CD8-positive, alpha-beta memory T cell (primary cell): Measurements from ENCODE around the gene ERCC3. TPM values are rescaled to one million over a fixed set of nuclear protein-coding genes. Genes with fewer than 3 reads are reported as not detected.
"Not testable (repeated sequence)": the region's sequence is repeated elsewhere in the genome, so short reads cannot be mapped to it uniquely, and the experiment has no call there.

Experiments used
- CTCF ChIA-PET: fragments of 350-600 bp; sonication (Branson Sonifier 250); formaldehyde crosslinking; loops from one replicate; lab custom pipeline; 2021; ENCODE audit warnings: antibody characterized with exemption; lab: Charles Lee
- POLR2A ChIA-PET: fragments of 350-600 bp; sonication (Branson Sonifier 250); formaldehyde crosslinking; loops from one replicate; lab custom pipeline; 2021; ENCODE audit warnings: antibody characterized with exemption; lab: Charles Lee
- DNase-seq, 5 donors: peaks; one replicate each; pipeline versions ENCODE4 v3.0.0 to v3.0.0-alpha.2; 2020 to 2022; ENCODE audit warnings: mixed read lengths in 1 of 5
- H3K27ac ChIP-seq: one replicate; pipeline ENCODE4 v1.7.0; 2013; ENCODE audit warnings: low read depth, mild to moderate bottlenecking, low read length, moderate library complexity
- H3K27me3 ChIP-seq: 2 replicates; pipeline ENCODE4 v1.7.0; 2013; ENCODE audit warnings: low read length, mild to moderate bottlenecking; ENCODE audit not compliant: insufficient read depth, poor library complexity, severe bottlenecking
- H3K36me3 ChIP-seq: 2 replicates; pipeline ENCODE4 v1.7.0; 2013; ENCODE audit warnings: mild to moderate bottlenecking, low read length, moderate library complexity; ENCODE audit not compliant: insufficient read depth
- H3K4me1 ChIP-seq: 2 replicates; pipeline ENCODE4 v1.7.0; 2013; ENCODE audit warnings: mild to moderate bottlenecking, low read length, moderate library complexity; ENCODE audit not compliant: insufficient read depth
- H3K4me3 ChIP-seq: 2 replicates; pipeline ENCODE4 v1.7.0; 2013; ENCODE audit warnings: mild to moderate bottlenecking, low read length
- H3K9me3 ChIP-seq: 2 replicates; pipeline ENCODE4 v1.7.0; 2013; ENCODE audit warnings: mild to moderate bottlenecking, low read length
- H3K27ac Mint-ChIP-seq, 8 donors: one replicate each; pipeline ENCODE4 v1.8.0; 2020 to 2021; ENCODE audit warnings: mixed read lengths in 8 of 8, mild to moderate bottlenecking in 6 of 8, inconsistent platforms in 3 of 8, moderate library complexity in 3 of 8
- H3K27me3 Mint-ChIP-seq, 2 donors: one replicate each; pipeline ENCODE4 v1.8.0; 2020 to 2021; ENCODE audit warnings: mixed read lengths in 2 of 2, mild to moderate bottlenecking in 1 of 2, moderate library complexity in 1 of 2
- H3K36me3 Mint-ChIP-seq, 3 donors: one replicate each; pipeline ENCODE4 v1.8.0; 2020 to 2021; ENCODE audit warnings: mixed read lengths in 3 of 3, inconsistent platforms in 1 of 3, mild to moderate bottlenecking in 1 of 3
- H3K4me1 Mint-ChIP-seq, 3 donors: one replicate each; pipeline ENCODE4 v1.8.0; 2020 to 2021; ENCODE audit warnings: mixed read lengths in 3 of 3, inconsistent platforms in 1 of 3, mild to moderate bottlenecking in 1 of 3
- H3K4me3 Mint-ChIP-seq, 7 donors: one replicate each; pipeline ENCODE4 v1.8.0; 2020 to 2021; ENCODE audit warnings: mixed read lengths in 7 of 7, mild to moderate bottlenecking in 6 of 7, moderate library complexity in 4 of 7, inconsistent platforms in 2 of 7
- H3K9me3 Mint-ChIP-seq, 5 donors: one replicate each; pipeline ENCODE4 v1.8.0; 2020 to 2022; ENCODE audit warnings: mixed read lengths in 5 of 5, mild to moderate bottlenecking in 3 of 5, moderate library complexity in 2 of 5, inconsistent platforms in 1 of 5
- polyA plus RNA-seq: library from polyadenylated mRNA; unstranded; fragments of 300-500 nt; fragmentation: Illumina TruSeq; gene quantifications from one replicate; pipeline ENCODE4 v1.2.3, GENCODE V29; 2021
- total RNA-seq, 2 experiments: library from RNA; stranded (reverse); gene quantifications; one replicate each; pipeline ENCODE4 v1.2.3, GENCODE V29; 2021

The ERCC3 gene
- total and polyA plus RNA-seq, 3 experiments from 2014 or later: 33.4 to 58.1 (median 52.8) TPM

DNA sequence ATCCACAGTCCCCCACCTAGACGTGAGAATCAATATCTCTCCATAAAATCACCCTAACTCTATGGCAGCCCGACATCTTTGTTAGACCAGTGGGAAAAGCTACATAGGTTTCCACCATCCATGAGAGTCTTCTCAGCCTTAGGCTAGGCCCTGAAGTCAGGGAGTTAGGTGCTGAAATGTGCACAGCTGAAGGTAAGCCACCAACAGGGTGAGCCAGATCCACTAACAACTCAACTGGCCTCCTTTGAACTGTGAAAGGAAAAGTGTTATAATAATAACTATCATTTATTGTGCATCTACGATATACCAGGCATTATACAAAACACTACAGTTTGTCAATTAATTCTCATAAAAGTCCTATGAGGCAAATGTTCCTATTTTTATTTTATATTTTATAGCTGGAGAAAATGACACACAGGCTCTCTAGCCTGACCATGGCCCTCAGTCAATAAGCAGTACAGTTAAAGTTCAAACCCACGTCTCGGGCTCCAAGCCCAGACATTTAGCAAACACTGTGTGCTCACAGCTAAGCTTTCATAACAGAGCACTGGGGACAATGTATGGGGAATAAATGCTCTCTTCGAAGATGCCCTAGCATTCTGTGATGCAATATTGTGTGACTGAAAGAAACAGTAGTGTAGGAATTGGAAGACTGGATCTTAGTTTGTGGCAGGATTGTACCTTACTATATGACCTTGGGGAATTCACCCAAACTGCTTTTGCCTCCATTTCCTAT lies 62.6 kb downstream of the ERCC3 start:
- CTCF ChIA-PET: no interaction called here
- H3K27ac Mint-ChIP-seq: no peak overlapping the region
- no peak overlapping the region for H3K4me3 Mint-ChIP-seq
- H3K27ac ChIP-seq: no peak overlapping the region
- no peak overlapping the region for H3K4me3 ChIP-seq
- POLR2A ChIA-PET: no interaction called here
- peaks cover 9 to 32% of the 10 kb centered on the region in 2 donors for H3K27me3 Mint-ChIP-seq
- H3K36me3 ChIP-seq: no peaks in the 10 kb centered on the region
- H3K36me3 Mint-ChIP-seq: peaks cover 0 to 23% (median 0%) of the 10 kb centered on the region in 3 donors
- DNase-seq: no peak
- no peaks in the 10 kb centered on the region for H3K27me3 ChIP-seq
- H3K9me3 ChIP-seq: no peaks in the 10 kb centered on the region
- peaks cover 3 to 15% (median 10%) of the 10 kb centered on the region in 5 donors for H3K9me3 Mint-ChIP-seq
- peaks cover 0 to 6% (median 4%) of the 10 kb centered on the region in 3 donors for H3K4me1 Mint-ChIP-seq
- no peaks in the 10 kb centered on the region for H3K4me1 ChIP-seq

DNA sequence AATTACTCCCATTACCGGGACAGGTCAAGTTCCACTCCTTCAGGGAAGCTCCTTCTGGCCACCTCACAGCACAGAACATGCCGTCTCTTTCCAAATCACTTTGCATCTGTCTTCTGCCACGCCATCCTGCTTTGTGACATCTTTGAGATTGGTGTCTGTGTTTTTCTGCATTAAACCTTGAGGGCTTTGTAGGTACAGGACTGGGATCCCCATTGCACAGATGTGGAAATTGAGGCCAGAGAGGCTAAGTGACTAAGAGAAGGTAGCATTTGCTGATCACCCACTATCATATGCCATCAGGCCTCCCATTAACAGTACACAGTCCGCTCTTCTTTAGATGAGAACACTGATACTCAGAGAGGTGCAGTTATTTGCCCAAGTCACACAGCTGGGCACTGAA lies 64.4 kb downstream of the ERCC3 start:
- H3K9me3 Mint-ChIP-seq: peaks cover 3 to 17% (median 11%) of the 10 kb centered on the region in 5 donors
- H3K4me1 Mint-ChIP-seq: peaks cover 0 to 7% (median 5%) of the 10 kb centered on the region in 3 donors
- ChIA-PET POLR2A (no interaction called here), CTCF (no interaction called here)
- no peaks in the 10 kb centered on the region for H3K9me3 ChIP-seq
- H3K36me3 Mint-ChIP-seq: peaks cover 0 to 21% (median 0%) of the 10 kb centered on the region in 3 donors
- H3K27me3 ChIP-seq: no peaks in the 10 kb centered on the region
- no peak overlapping the region for H3K4me3 ChIP-seq
- no peak overlapping the region for H3K27ac Mint-ChIP-seq
- H3K4me3 Mint-ChIP-seq: no peak overlapping the region
- no peak for DNase-seq
- no peaks in the 10 kb centered on the region for H3K36me3 ChIP-seq
- peaks cover 18 to 48% of the 10 kb centered on the region in 2 donors for H3K27me3 Mint-ChIP-seq
- H3K4me1 ChIP-seq: no peaks in the 10 kb centered on the region
- no peak overlapping the region for H3K27ac ChIP-seq

DNA sequence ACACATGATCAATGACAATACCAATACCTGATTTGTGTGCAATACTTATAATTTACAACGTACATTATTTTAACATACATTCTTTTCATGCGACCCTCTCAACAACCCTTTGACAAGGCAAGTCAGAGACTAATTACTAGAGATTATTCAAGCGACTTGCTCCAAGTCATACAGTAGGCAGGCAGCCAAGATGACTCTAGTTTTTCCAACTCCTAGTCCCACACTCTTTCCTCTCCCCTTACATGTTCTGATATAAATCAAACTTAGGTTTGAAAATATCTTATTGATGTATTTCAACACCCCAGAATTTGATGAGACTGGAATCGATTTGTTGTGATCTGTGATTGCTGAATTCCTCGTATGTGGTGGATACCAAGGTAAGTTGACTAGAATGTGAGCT lies 65.8 kb downstream of the ERCC3 start:
- POLR2A ChIA-PET: no interaction called here
- H3K36me3 ChIP-seq: no peaks in the 10 kb centered on the region
- Mint-ChIP-seq H3K9me3 (peaks cover 3 to 17% (median 11%) of the 10 kb centered on the region in 5 donors), H3K27me3 (peaks cover 25 to 61% of the 10 kb centered on the region in 2 donors), H3K4me3 (no peak overlapping the region), H3K36me3 (peaks cover 0 to 19% (median 0%) of the 10 kb centered on the region in 3 donors), H3K4me1 (peaks cover 0 to 7% (median 5%) of the 10 kb centered on the region in 3 donors), H3K27ac (no peak overlapping the region)
- H3K4me3 ChIP-seq: no peak overlapping the region
- H3K4me1 ChIP-seq: no peaks in the 10 kb centered on the region
- no peak for DNase-seq
- no peak overlapping the region for H3K27ac ChIP-seq
- CTCF ChIA-PET: no interaction called here
- H3K27me3 ChIP-seq: no peaks in the 10 kb centered on the region
- no peaks in the 10 kb centered on the region for H3K9me3 ChIP-seq

DNA sequence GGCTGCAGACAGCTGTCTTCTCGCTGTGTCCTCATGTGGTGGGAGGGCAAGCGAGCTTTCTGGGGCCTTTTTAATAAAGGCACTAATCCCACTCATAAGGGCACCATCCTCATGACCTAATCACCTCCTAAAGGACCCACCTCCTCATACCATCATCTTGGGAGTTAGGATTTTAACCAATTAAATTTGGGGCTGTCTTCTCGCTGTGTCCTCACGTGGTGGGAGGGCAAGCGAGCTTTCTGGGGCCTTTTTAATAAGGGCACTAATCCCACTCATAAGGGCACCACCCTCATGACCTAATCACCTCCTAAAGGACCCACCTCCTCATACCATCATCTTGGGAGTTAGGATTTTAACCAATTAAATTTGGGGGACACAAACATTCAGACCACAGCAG lies 66.7 kb downstream of the ERCC3 start:
- H3K36me3 ChIP-seq, H3K4me3 ChIP-seq, H3K4me3 Mint-ChIP-seq, CTCF ChIA-PET, DNase-seq, H3K9me3 ChIP-seq, H3K27ac ChIP-seq, POLR2A ChIA-PET, H3K27me3 ChIP-seq, H3K27ac Mint-ChIP-seq, H3K4me1 Mint-ChIP-seq, H3K4me1 ChIP-seq: not testable (repeated sequence)
- peaks cover 3 to 17% (median 11%) of the 10 kb centered on the region in 5 donors for H3K9me3 Mint-ChIP-seq
- peaks cover 0 to 13% (median 0%) of the 10 kb centered on the region in 3 donors for H3K36me3 Mint-ChIP-seq
- H3K27me3 Mint-ChIP-seq: peaks cover 28 to 63% of the 10 kb centered on the region in 2 donors

DNA sequence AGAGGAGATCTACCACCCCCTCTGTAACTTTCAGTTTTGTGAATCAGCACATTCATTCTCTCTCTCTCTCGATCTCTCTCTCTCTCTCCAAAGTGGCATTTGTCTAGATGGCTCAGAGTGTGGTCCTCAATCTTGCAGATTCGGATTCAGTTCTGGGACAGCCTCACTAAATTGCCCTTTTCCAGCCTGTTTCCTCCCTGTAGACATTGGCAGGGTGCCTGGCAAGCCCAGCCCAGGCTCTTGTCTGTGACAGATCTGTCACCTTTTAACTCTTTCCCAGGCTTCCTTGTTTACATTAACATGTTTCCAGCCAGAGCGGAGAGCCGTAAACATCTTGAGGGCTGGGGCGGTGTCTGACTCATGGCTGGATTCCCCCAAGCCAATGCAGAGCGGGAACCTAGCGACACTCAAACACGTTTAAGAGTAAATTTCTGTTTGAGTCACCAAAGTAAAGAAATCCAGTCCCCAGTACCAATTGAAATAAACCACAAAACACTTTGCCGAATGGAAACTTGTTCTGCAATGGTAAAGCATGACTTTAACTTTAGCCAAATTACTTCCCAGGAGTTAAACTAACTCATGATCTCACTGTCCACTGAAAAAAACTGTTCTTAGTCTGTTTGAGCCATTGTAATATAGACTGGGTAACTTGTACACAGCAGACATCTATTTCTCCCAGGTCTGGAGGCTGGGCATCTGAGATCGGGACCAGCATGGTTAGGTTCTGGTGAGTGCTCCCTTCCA lies 67.3 kb downstream of the ERCC3 start:
- Histone ChIP-seq H3K4me1 (no peaks in the 10 kb centered on the region), H3K27ac (no peak overlapping the region), H3K9me3 (no peaks in the 10 kb centered on the region), H3K27me3 (no peaks in the 10 kb centered on the region), H3K4me3 (no peak overlapping the region), H3K36me3 (no peaks in the 10 kb centered on the region)
- Mint-ChIP-seq H3K36me3 (peaks cover 0 to 13% (median 0%) of the 10 kb centered on the region in 3 donors), H3K4me3 (peak overlapping the region in 1 of 7 donors; percentile 44), H3K4me1 (peaks cover 0 to 7% (median 5%) of the 10 kb centered on the region in 3 donors), H3K27me3 (peaks cover 28 to 63% of the 10 kb centered on the region in 2 donors), H3K9me3 (peaks cover 3 to 17% (median 11%) of the 10 kb centered on the region in 5 donors), H3K27ac (peak overlapping the region in 1 of 8 donors; percentile 22)
- CTCF ChIA-PET: no interaction called here
- POLR2A ChIA-PET: no interaction called here
- no peak for DNase-seq

DNA sequence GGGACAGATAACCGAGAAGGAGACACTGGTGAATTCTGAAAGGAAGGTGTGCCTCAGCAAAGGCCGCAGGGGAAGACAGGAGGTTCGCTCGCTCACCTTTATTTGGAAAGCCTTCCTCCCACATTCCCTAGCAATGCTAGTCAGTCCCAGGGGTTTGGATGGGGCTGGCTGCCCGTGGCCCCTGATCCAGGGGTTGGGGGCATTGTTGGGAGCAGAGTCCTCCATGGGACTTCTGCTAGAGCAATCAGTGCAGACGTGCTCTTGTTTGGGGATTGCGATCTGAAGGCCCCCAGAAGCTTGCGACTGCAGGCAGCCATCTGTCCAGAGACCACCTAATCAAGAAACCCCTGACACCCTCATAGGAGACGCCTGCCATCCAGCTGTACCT lies 67.8 kb downstream of the ERCC3 start:
- Histone ChIP-seq H3K36me3 (no peaks in the 10 kb centered on the region), H3K27ac (no peak overlapping the region), H3K9me3 (no peaks in the 10 kb centered on the region), H3K27me3 (no peaks in the 10 kb centered on the region), H3K4me3 (no peak overlapping the region), H3K4me1 (no peaks in the 10 kb centered on the region)
- Mint-ChIP-seq H3K4me1 (peaks cover 0 to 7% (median 5%) of the 10 kb centered on the region in 3 donors), H3K9me3 (peaks cover 3 to 17% (median 11%) of the 10 kb centered on the region in 5 donors), H3K27ac (no peak overlapping the region), H3K27me3 (peaks cover 30 to 63% of the 10 kb centered on the region in 2 donors), H3K4me3 (no peak overlapping the region), H3K36me3 (peaks cover 0 to 10% (median 0%) of the 10 kb centered on the region in 3 donors)
- ChIA-PET CTCF (no interaction called here), POLR2A (no interaction called here)
- DNase-seq: no peak

DNA sequence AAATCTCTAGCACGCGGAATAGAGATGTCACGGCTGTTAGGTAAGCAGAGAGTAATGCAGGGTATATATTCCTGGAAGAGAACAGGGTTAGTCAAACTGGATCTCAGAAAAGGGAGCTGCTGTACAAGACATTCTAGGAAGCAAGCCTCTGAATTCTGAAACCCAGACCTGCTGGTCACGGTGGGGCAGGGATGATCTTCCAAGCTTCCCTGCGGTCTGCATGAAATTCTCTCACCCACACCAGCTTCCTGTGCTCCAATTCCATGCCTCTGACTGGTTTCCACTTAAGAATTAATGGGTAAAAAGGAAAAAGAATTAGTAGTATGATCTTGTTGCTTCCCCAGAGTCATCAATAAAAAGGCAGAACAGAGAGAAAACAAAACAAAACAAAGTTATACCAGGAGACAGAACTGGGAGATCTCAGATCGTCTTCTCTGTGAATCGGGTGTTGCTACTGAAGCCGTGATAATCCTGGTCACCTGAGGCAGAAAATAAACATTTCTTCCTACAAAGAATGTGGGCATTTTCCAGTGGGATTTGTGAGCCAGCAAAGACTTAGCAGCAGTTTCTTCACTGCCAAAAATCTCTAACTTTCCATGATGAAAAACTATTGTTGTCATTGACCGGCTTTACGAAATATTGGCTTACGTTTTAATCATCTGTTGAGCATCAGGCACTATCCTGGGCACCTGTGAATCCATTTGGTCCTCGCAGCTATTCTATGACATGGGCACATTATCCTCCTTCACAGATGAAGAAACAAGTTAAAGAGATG lies 68.6 kb downstream of the ERCC3 start:
- peaks cover 4 to 13% (median 10%) of the 10 kb centered on the region in 3 donors for H3K4me1 Mint-ChIP-seq
- CTCF ChIA-PET: no interaction called here
- POLR2A ChIA-PET: no interaction called here

More for the DNA sequence above, 68.6 kb downstream of the ERCC3 start:
- Mint-ChIP-seq H3K9me3 (peaks cover 3 to 17% (median 11%) of the 10 kb centered on the region in 5 donors), H3K4me3 (no peak overlapping the region), H3K27me3 (peaks cover 37 to 66% of the 10 kb centered on the region in 2 donors), H3K27ac (no peak overlapping the region), H3K36me3 (peaks cover 0 to 10% (median 0%) of the 10 kb centered on the region in 3 donors)
- Histone ChIP-seq H3K4me1 (peaks cover 5% of the 10 kb centered on the region), H3K4me3 (no peak overlapping the region), H3K9me3 (no peaks in the 10 kb centered on the region), H3K36me3 (no peaks in the 10 kb centered on the region), H3K27me3 (peaks cover 5% of the 10 kb centered on the region), H3K27ac (no peak overlapping the region)
- DNase-seq: no peak
